ENCODE results near the gene ELOF1. TPM values are rescaled to one million over a fixed set of nuclear protein-coding genes. Genes with fewer than 3 reads are reported as not detected.
A peak's percentile ranks its signal among the peaks of the same experiment; 100 is the strongest.

Gene ELOF1
- total and polyA plus RNA-seq, 3 donors from 2014 or later = 131 to 262 (median 184) TPM

- Histone ChIP-seq H3K4me1 (peaks cover 10% of the 10 kb centered on the region), H3K36me3 (ENCODE audit: low read depth, missing control alignments) (no peaks in the 10 kb centered on the region), H3K9me3 (no peaks in the 10 kb centered on the region), H3K27me3 (no peaks in the 10 kb centered on the region), H3K4me3 (peak overlapping the region; percentile 89 to 99), H3K27ac (peak overlapping the region; percentile 89 to 93)
- TF ChIP-seq POLR2A (IDR thresholded peaks at IDR 0.05) (no peak), CTCF (IDR thresholded peaks at IDR 0.05) (no peak)
- no peak for DNase-seq
- intact Hi-C loops (cut with DNase I; ENCODE audit: low total_unique reads) = no loop called here
- 29 to 33% methylated on average over 7 of the region's 7 CpGs for WGBS, 2 donors
Observed at GRCh38 chr19:11504502-11505031, 54.5 kb downstream of the ELOF1 start.

Small RNA genes lying within 50 kb of the gene (small RNA-seq; reads per million reads assigned to genes)
- gene RN7SL833P = 0 to 0.38 reads per million in 2 donors

Other genes with a start within 250 kb of the ELOF1 start
- 1 to 10 TPM; 6.7 to 9.8 TPM for gene RAB3D, start 219.6 kb downstream of the ELOF1 start, total RNA-seq
- gene RAB3D, start 219.6 kb downstream of the ELOF1 start, polyA plus RNA-seq (ENCODE audit: insufficient read depth, low read depth, low replicate concordance) = 4.5 TPM
- 100 to 1,000 TPM; 174 to 213 TPM for gene TMEM205, start 213.0 kb downstream of the ELOF1 start, total RNA-seq
- 132 TPM for gene TMEM205, start 213.0 kb downstream of the ELOF1 start, polyA plus RNA-seq (ENCODE audit: insufficient read depth, low read depth, low replicate concordance)
- gene CCDC159, start 212.7 kb downstream of the ELOF1 start, total RNA-seq = 10 to 100 TPM; 41.3 to 59.8 TPM
- gene CCDC159, start 212.7 kb downstream of the ELOF1 start, polyA plus RNA-seq (ENCODE audit: insufficient read depth, low read depth, low replicate concordance) = 99.0 TPM
- 10 to 100 TPM; 27.1 to 28.9 TPM for gene PLPPR2, start 203.8 kb downstream of the ELOF1 start, total RNA-seq
- gene PLPPR2, start 203.8 kb downstream of the ELOF1 start, polyA plus RNA-seq (ENCODE audit: insufficient read depth, low read depth, low replicate concordance) = 20.3 TPM
- 1 to 10 TPM; 6.5 to 7.0 TPM for gene SWSAP1, start 184.6 kb downstream of the ELOF1 start, total RNA-seq
- 4.9 TPM for gene SWSAP1, start 184.6 kb downstream of the ELOF1 start, polyA plus RNA-seq (ENCODE audit: insufficient read depth, low read depth, low replicate concordance)
- 1 to 10 TPM; 5.7 to 7.6 TPM for gene EPOR, start 174.9 kb downstream of the ELOF1 start, total RNA-seq
- 4.3 TPM for gene EPOR, start 174.9 kb downstream of the ELOF1 start, polyA plus RNA-seq (ENCODE audit: insufficient read depth, low read depth, low replicate concordance)
- 1 to 10 TPM; 3.1 to 3.6 TPM for gene RGL3, start 139.9 kb downstream of the ELOF1 start, total RNA-seq
- gene RGL3, start 139.9 kb downstream of the ELOF1 start, polyA plus RNA-seq (ENCODE audit: insufficient read depth, low read depth, low replicate concordance) = 5.5 TPM
- 10 to 100 TPM in 1 of 2 donors, 1 to 10 TPM in 1; 9.7 to 14.8 TPM for gene ODAD3, start 124.1 kb downstream of the ELOF1 start, total RNA-seq
- 18.3 TPM for gene ODAD3, start 124.1 kb downstream of the ELOF1 start, polyA plus RNA-seq (ENCODE audit: insufficient read depth, low read depth, low replicate concordance)
- 100 to 1,000 TPM; 214 to 256 TPM for gene PRKCSH, start 123.6 kb downstream of the ELOF1 start, total RNA-seq
- 266 TPM for gene PRKCSH, start 123.6 kb downstream of the ELOF1 start, polyA plus RNA-seq (ENCODE audit: insufficient read depth, low read depth, low replicate concordance)
- gene ELAVL3, start 78.2 kb downstream of the ELOF1 start, total RNA-seq = 1 to 10 TPM; 6.1 to 7.5 TPM
- 0.74 TPM for gene ELAVL3, start 78.2 kb downstream of the ELOF1 start, polyA plus RNA-seq (ENCODE audit: insufficient read depth, low read depth, low replicate concordance)
- 10 to 100 TPM; 36.8 to 53.3 TPM for gene ZNF653, start 53.4 kb downstream of the ELOF1 start, total RNA-seq
- 45.9 TPM for gene ZNF653, start 53.4 kb downstream of the ELOF1 start, polyA plus RNA-seq (ENCODE audit: insufficient read depth, low read depth, low replicate concordance)
- gene ECSIT, start 30.1 kb downstream of the ELOF1 start, total RNA-seq = 10 to 100 TPM; 45.4 to 58.7 TPM
- gene ECSIT, start 30.1 kb downstream of the ELOF1 start, polyA plus RNA-seq (ENCODE audit: insufficient read depth, low read depth, low replicate concordance) = 28.9 TPM
- gene CNN1, start 20.4 kb downstream of the ELOF1 start, total RNA-seq = 100 to 1,000 TPM; 130 to 151 TPM
- gene CNN1, start 20.4 kb downstream of the ELOF1 start, polyA plus RNA-seq (ENCODE audit: insufficient read depth, low read depth, low replicate concordance) = 218 TPM
- 1 to 10 TPM; 4.2 to 6.8 TPM for gene ACP5, start 18.4 kb upstream of the ELOF1 start, total RNA-seq
- 20.5 TPM for gene ACP5, start 18.4 kb upstream of the ELOF1 start, polyA plus RNA-seq (ENCODE audit: insufficient read depth, low read depth, low replicate concordance)
- gene ZNF627, start 38.3 kb upstream of the ELOF1 start, total RNA-seq = 10 to 100 TPM; 15.5 to 17.2 TPM
- 16.7 TPM for gene ZNF627, start 38.3 kb upstream of the ELOF1 start, polyA plus RNA-seq (ENCODE audit: insufficient read depth, low read depth, low replicate concordance)
- 1 to 10 TPM; 2.1 to 5.2 TPM for gene ZNF823, start 179.7 kb upstream of the ELOF1 start, total RNA-seq
- gene ZNF823, start 179.7 kb upstream of the ELOF1 start, polyA plus RNA-seq (ENCODE audit: insufficient read depth, low read depth, low replicate concordance) = 1.6 TPM
- 10 to 100 TPM; 11.6 to 13.8 TPM for gene ZNF441, start 207.8 kb upstream of the ELOF1 start, total RNA-seq
- 2.4 TPM for gene ZNF441, start 207.8 kb upstream of the ELOF1 start, polyA plus RNA-seq (ENCODE audit: insufficient read depth, low read depth, low replicate concordance)
- 1 to 10 TPM in 1 of 2 donors, under 1 TPM in 1; 0.62 to 2.6 TPM for gene ZNF491, start 239.3 kb upstream of the ELOF1 start, total RNA-seq
- 1.2 TPM for gene ZNF491, start 239.3 kb upstream of the ELOF1 start, polyA plus RNA-seq (ENCODE audit: insufficient read depth, low read depth, low replicate concordance)

Data from testis (tissue), 3 donors.